Keratinocyte (primary cell): ENCODE measurements around the gene GYS1. TPM values are rescaled to one million over a fixed set of nuclear protein-coding genes. Genes with fewer than 3 reads are reported as not detected.
"Not testable (repeated sequence)": the region's sequence is repeated elsewhere in the genome, so short reads cannot be mapped to it uniquely, and the experiment has no call there.

ENCODE experiments used
- DNase-seq: peaks from one replicate; pipeline ENCODE4 v3.0.0-alpha.2; 2011; ENCODE audit warnings: low read depth, missing footprints, low spot score
- FAIRE-seq: peaks from 2 replicates; lab custom pipeline; 2011; peaks lifted over from hg19 to GRCh38; lab: Jason Lieb, UNC
- H2AFZ ChIP-seq: 2 replicates; pipeline ENCODE4 v1.6.0; 2012; ENCODE audit warnings: low read length, control low read depth, inconsistent platforms; ENCODE audit not compliant: control insufficient read depth
- H3K27ac ChIP-seq: 2 replicates; pipeline ENCODE4 v1.5.1; 2011; ENCODE audit warnings: low read length; ENCODE audit not compliant: control insufficient read depth, insufficient read depth
- H3K27me3 ChIP-seq: 3 replicates; pipeline ENCODE4 v1.6.0; 2011; ENCODE audit warnings: low read length; ENCODE audit not compliant: control insufficient read depth, insufficient read depth; ENCODE audit errors: extremely low read depth
- H3K36me3 ChIP-seq, 2 experiments: 2 replicates in 1 of 2; 3 replicates in 1 of 2; pipeline ENCODE4 v1.5.1; 2011; ENCODE audit warnings: low read length in 2 of 2, mild to moderate bottlenecking in 1 of 2; ENCODE audit not compliant: control insufficient read depth in 2 of 2, insufficient read depth in 2 of 2; ENCODE audit errors: extremely low read depth in 1 of 2
- H3K4me1 ChIP-seq: 3 replicates; pipeline ENCODE4 v1.5.1; 2011; ENCODE audit warnings: low read length; ENCODE audit not compliant: control insufficient read depth, insufficient read depth; ENCODE audit errors: extremely low read depth
- H3K4me2 ChIP-seq: 3 replicates; pipeline ENCODE4 v1.6.0; 2011; ENCODE audit warnings: low read depth, low read length; ENCODE audit not compliant: control insufficient read depth, insufficient read depth; ENCODE audit errors: extremely low read depth
- H3K4me3 ChIP-seq, 3 experiments: fragments of 200-600 bp in 1 of 3; sonication (generic) in 1 of 3; 2 replicates in 2 of 3; 3 replicates in 1 of 3; pipeline ENCODE4 v1.5.1; 2011 to 2016; ENCODE audit warnings: low read length in 3 of 3, mild to moderate bottlenecking in 3 of 3, control low read depth in 2 of 3, inconsistent platforms in 1 of 3, low read depth in 1 of 3, mixed read lengths in 1 of 3, mixed run types in 1 of 3, moderate library complexity in 1 of 3; ENCODE audit not compliant: control insufficient read depth in 2 of 3, insufficient read depth in 2 of 3; ENCODE audit errors: extremely low read depth in 1 of 3
- H3K79me2 ChIP-seq: 2 replicates; pipeline ENCODE4 v1.6.0; 2012; ENCODE audit warnings: low read length; ENCODE audit not compliant: control insufficient read depth, insufficient read depth
- H3K9ac ChIP-seq: 3 replicates; pipeline ENCODE4 v1.6.0; 2011; ENCODE audit warnings: low read length; ENCODE audit not compliant: control insufficient read depth, insufficient read depth; ENCODE audit errors: extremely low read depth
- H3K9me1 ChIP-seq: 3 replicates; pipeline ENCODE4 v1.6.0; 2011; ENCODE audit warnings: low read length; ENCODE audit not compliant: control insufficient read depth, insufficient read depth; ENCODE audit errors: extremely low read depth
- H3K9me3 ChIP-seq: 2 replicates; pipeline ENCODE4 v1.5.1; 2012; ENCODE audit warnings: low read depth, low read length; ENCODE audit not compliant: control insufficient read depth
- H4K20me1 ChIP-seq: 3 replicates; pipeline ENCODE4 v1.6.0; 2011; ENCODE audit warnings: low read length; ENCODE audit not compliant: control insufficient read depth, insufficient read depth; ENCODE audit errors: extremely low read depth
- CTCF ChIP-seq, 3 experiments: IDR thresholded peaks in 1 of 3; conservative IDR thresholded peaks in 1 of 3; optimal IDR thresholded peaks in 1 of 3; 2 replicates in 2 of 3; 3 replicates in 1 of 3; pipeline versions ENCODE3 to v1.5.1; 2011; ENCODE audit warnings: low read length in 3 of 3, mild to moderate bottlenecking in 3 of 3, moderate library complexity in 2 of 3, control low read depth in 1 of 3, inconsistent platforms in 1 of 3; ENCODE audit not compliant: insufficient read depth in 2 of 3; ENCODE audit errors: extremely low read depth in 1 of 3
- EZH2 ChIP-seq: IDR thresholded peaks from one replicate; pipeline ENCODE4 v1.6.1; 2012; ENCODE audit warnings: inconsistent platforms, mild to moderate bottlenecking, low read length, moderate library complexity
- dilution Hi-C: fragments of 300-500 bp; cut with MboI; formaldehyde crosslinking; loops from one replicate; pipeline ENCODE4 v1.7.0; 2020; ENCODE audit warnings: low sequenced_read_pairs; ENCODE audit not compliant: extremely low pct_ligation_motif_present
- polyA plus RNA-seq, 5 experiments: library from polyadenylated mRNA; depleted of rRNA in 3 of 5; stranded (reverse) in 3 of 5; stranded (forward) in 1 of 5; unstranded in 1 of 5; fragments of >200 nt; gene quantifications; 1 replicate in 1 of 5; 2 replicates in 3 of 5; 3 replicates in 1 of 5; pipeline versions ENCODE4 v1.2.1 to v1.2.3, GENCODE V29; 2011 to 2012; ENCODE audit warnings: missing spikeins in 2 of 5, low read depth in 1 of 5, low replicate concordance in 1 of 5

The GYS1 gene
- polyA plus RNA-seq, 1 donor (not counting 4 experiments of a cell fraction or from before 2014, with no cell fraction given) = 46.5 TPM

DNA sequence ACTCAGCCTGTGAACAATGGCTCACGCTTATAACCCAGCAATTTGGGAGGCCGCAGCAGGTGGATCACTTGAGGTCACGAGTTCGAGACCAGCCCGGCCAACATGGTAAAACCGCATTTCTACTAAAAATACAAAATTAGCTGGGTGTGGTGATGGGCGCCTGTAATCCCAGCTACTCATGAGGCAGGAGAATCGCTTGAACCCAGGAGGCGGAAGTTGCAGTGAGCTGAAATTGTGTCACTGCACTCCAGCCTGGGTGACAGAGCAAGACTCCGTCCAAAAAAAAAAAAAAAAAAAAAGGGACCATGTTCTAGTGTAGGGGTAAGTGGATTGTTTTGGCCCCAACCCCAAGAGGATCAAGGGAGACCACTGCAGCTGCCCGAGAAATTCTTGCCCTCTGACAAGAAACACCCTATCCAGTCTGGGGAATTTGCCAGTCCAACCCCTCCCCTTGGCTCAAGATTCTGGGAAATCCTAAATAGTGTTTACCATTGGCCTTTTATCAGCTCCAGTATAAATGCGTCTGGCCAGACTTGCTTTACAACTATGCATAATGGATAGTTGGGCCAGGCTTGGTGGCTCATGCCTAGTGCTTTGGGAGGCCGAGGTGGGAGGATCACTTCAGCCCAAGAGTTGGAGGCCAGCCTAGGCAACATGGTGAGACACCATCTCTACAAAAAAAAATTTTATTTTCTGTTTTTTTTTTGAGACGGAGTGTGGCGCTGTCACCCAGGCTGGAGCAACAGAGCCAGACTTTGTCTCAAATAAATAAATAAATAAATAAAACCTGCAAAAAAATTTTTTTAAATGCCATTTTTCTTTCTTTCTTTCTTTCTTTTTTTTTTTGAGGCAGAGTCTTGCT lies 64.7 kb downstream of the GYS1 start:
- TF ChIP-seq CTCF (optimal IDR thresholded peaks at IDR 0.05 in 1 of 3, IDR thresholded peaks at IDR 0.05 in 1 of 3, conservative IDR thresholded peaks at IDR 0.05 in 1 of 3; ENCODE audit: extremely low read depth in 1 of 3, insufficient read depth in 2 of 3, low read length in 3 of 3) = no peak
- TF ChIP-seq EZH2 = no peak
- no peak overlapping the region for H3K4me3 ChIP-seq
- H3K4me2 ChIP-seq = no peak overlapping the region
- H3K9ac ChIP-seq = no peak overlapping the region
- no peaks in the 10 kb centered on the region for H4K20me1 ChIP-seq
- H3K36me3 ChIP-seq = no peaks in the 10 kb centered on the region
- no peak overlapping the region for H2AFZ ChIP-seq
- no peaks in the 10 kb centered on the region for H3K9me1 ChIP-seq
- dilution Hi-C loops = no loop called here
- peaks cover 20% of the 10 kb centered on the region for H3K4me1 ChIP-seq
- no peak for DNase-seq
- peak overlapping the region; percentile 90 for H3K27ac ChIP-seq
- FAIRE-seq = no peak
- no peaks in the 10 kb centered on the region for H3K27me3 ChIP-seq
- no peaks in the 10 kb centered on the region for H3K79me2 ChIP-seq
- H3K9me3 ChIP-seq = no peaks in the 10 kb centered on the region

- H3K9me3 ChIP-seq, H3K9ac ChIP-seq, H3K36me3 ChIP-seq, H3K4me3 ChIP-seq, H4K20me1 ChIP-seq, H3K9me1 ChIP-seq, H3K4me2 ChIP-seq, dilution Hi-C loops, H3K27me3 ChIP-seq, DNase-seq, FAIRE-seq, H2AFZ ChIP-seq, H3K79me2 ChIP-seq: not testable (repeated sequence)
- H3K4me1 ChIP-seq = peaks cover 15% of the 10 kb centered on the region
- H3K27ac ChIP-seq = peak overlapping the region; percentile 90
These were observed 65.4 kb downstream of the GYS1 start for GRCh38 chr19:48927692-48928091.
